Measurements from ENCODE around the gene IFTAP.

DNA sequence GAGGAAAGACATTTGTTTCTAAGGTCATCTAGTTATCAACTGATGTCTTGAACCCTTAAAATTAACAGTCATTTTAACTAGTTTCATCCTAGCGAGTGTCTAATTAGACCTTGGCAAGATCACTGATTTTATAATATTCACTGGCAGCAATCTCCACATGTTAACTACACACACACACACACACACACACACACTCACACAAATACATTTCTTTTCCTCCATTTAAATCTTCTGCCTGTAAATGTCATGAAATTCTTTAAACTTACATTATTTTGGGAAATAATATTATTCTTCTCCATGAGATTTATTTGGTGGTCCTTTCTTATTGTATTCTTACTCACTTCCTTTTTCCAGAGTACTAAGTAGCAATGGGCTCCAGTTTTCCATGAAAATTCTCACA, 2.9 kb upstream of the IFTAP start:
- TF ChIP-seq, protein P1, sequence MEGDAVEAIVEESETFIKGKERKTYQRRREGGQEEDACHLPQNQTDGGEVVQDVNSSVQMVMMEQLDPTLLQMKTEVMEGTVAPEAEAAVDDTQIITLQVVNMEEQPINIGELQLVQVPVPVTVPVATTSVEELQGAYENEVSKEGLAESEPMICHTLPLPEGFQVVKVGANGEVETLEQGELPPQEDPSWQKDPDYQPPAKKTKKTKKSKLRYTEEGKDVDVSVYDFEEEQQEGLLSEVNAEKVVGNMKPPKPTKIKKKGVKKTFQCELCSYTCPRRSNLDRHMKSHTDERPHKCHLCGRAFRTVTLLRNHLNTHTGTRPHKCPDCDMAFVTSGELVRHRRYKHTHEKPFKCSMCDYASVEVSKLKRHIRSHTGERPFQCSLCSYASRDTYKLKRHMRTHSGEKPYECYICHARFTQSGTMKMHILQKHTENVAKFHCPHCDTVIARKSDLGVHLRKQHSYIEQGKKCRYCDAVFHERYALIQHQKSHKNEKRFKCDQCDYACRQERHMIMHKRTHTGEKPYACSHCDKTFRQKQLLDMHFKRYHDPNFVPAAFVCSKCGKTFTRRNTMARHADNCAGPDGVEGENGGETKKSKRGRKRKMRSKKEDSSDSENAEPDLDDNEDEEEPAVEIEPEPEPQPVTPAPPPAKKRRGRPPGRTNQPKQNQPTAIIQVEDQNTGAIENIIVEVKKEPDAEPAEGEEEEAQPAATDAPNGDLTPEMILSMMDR (IDR thresholded peaks at IDR 0.05; ENCODE audit: insufficient read depth, low read depth, low read length), result no peak
- TF ChIP-seq EZH2 (IDR thresholded peaks at IDR 0.05; ENCODE audit: insufficient read depth, low read length), result no peak

Data from astrocyte (in vitro differentiated cells and primary cell).